MM.1S (cell line): Measurements from ENCODE around the gene MPRIP.

Experiments
- CTCF ChIP-seq: fragments of 300-600 bp; sonication (generic); IDR thresholded peaks from 2 replicates; pipeline ENCODE4 v1.5.1; 2016; ENCODE audit warnings: antibody characterized with exemption, low read length, mixed read lengths
- EZH2 ChIP-seq: fragments of 300-600 bp; sonication (generic); optimal IDR thresholded peaks from 2 replicates; pipeline ENCODE3; 2017; ENCODE audit warnings: low read depth, mild to moderate bottlenecking, antibody characterized with exemption, low read length, mixed read lengths

- TF ChIP-seq CTCF (no peak), EZH2 (no peak)
Observed at GRCh38 chr17:17097763-17098345, 55.6 kb downstream of the MPRIP start.
